NOMO-1 treated with DMSO at 0.1 percent for 48 hours (cell line): ENCODE data around the gene NSMCE4A.
A peak's percentile ranks its signal among the peaks of the same experiment; 100 is the strongest.
"Not testable (repeated sequence)": the region's sequence is repeated elsewhere in the genome, so short reads cannot be mapped to it uniquely, and the experiment has no call there.

Experiments used
- DNase-seq: peaks from one replicate; lab custom pipeline; 2025; ENCODE audit not compliant: unreplicated experiment; lab: John Stamatoyannopoulos, UW

Gene NSMCE4A

DNA sequence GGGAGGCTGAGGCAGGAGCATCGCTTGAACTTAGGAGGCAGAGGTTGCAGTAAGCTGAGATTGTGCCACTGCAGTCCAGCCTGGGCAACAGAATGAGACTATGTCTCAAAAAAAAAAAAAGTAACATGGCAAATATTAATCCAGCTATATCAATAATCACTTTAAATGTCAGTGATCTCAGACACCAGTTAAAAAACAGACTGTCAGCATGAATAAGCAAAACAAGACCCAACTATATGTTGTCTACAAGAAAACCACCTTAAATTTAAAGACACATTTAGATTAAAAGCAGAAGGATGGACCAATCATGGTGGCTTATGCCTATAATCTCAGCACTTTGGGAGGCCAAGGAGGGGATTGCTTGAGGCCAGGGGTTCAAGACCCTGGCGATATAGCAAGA, 38.7 kb downstream of the NSMCE4A start:
- no peak for DNase-seq

DNA sequence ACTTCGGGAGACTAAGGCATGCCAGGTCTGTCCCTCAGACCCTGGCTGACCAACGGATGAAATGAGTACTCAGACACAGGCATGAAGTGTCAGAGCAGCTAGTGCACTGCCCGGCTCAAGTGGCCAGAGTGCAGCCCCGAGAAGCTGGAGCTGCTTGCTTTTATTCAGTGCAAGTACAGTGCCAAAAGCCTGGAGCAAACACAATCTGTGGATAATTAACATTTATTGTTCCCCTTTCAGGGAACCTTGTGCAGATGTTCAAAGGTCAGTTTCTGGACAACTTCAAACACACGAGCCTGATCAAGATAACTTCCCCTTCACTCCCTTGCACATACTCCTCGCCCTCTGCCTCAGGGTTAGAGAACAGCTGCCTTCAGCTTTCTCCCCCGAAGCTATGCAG, 39.3 kb downstream of the NSMCE4A start:
- DNase-seq, result peak; percentile 90

DNA sequence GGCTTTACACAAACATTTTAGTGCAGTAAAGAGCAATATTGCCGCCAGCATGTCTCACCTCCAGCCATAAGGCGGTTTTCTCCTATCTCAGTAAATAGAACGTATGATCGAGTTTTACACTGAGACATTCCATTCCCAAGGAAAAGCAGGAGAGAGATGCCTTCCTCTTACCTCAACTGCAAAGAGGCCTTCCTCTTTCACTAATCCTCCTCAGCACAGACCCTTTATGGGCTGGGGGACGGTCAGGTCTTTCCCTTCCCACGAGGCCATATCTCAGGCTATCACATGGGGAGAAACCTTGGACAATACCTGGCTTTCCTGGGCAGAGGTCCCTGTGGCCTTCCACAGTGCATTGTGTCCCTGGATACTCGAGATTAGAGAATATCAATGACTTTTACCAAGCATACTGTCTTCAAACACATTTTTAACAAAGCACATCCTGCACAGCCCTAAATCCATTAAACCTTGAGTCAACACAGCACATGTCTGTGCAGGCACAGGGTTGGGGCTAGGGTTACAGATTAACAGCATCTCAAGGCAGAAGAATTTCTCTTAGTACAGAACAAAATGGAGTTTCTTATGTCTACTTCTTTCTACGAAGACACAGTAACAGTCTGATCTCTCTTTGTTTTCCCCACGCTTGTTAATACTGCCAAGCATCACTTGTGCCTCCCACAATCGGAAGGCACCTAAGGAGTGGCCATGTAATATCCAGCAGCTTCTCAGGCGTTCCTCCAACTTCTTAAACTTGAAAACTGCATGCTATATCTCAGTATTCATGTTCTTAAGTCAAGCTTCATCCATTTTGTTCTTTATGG, 44.5 kb downstream of the NSMCE4A start:
- not testable (repeated sequence) for DNase-seq

DNA sequence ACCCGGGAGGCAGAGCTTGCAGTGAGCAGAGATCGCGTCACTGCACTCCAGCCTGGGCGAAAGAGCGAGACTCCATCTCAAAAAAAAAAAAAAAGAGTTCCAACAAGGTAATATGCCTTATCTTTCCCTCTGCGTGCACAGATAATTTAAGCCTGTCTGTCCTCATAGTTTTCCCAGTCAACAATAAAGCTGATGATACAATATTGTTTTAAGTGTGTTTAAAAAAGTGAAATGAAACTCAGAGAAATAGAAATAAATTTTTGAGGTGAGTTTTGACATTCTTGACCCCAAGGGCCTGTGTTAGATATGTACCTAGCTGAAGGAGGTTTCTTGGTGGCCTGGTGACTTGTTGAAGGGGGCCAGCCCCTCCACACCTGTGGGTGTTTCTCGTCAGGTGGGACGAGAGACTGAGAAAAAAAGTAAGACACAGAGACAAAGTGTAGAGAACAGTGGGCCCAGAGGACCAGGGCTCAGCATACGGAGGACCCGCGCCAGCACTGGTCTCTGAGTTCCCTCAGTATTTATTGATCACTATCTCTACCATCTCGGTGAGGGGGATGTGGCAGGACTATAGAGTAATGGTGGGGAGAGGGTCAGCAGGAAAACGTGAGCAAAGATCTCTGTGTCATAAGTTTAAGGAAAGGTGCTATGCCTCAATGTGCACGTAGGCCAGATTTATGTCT, 45.3 kb downstream of the NSMCE4A start:
- not testable (repeated sequence) for DNase-seq

DNA sequence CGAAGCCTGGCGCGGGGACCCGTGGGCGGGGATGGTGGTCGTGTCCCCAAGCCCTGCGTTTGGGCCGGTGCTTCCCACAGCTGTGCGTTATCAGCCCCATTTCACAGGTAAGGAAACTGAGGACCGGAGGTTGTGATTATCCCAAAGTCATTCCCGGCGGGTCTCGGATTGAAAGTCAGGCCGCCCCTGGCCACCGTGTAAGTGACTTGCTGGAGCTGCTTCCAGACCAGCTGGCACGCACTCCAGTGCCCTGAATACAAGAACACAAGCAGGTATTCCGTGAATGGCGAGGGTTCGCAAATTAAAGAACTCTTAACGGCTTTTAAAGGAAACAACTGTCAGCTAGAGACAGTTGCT, 46.5 kb downstream of the NSMCE4A start:
- no peak for DNase-seq

DNA sequence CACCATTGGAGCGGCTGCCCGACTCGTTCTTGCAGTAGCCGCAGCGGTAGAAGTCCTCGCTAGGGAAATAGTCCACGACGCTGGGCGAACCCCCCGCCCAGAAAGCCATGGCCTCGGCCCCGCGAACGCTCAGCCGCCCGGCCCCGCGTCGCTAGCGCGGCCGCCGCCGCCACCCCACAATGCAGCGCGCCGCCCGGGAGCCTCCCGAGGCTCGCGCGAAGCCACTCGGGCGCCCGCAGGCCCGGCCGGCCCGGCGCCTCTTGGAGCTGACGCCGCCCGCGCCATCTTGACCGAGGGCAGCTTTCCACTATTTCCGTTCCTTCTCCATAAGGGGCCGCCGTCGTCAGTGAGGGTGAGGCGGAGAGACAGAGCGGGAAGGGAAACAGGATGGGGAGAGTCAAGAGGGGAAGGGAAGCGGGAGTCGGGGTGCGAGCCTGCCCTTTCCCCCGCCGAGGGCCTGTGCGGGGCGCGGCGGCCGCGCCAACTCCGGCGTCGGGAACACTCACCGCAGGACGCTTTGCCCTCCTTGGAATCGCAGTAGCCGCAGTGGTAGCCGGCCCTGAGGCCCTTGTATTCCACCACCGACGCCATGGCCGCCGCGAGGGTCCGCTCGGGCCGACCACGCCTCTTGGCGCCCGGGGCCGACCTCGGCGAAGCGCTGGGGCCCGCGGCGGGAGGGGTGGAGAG, 47.0 kb downstream of the NSMCE4A start, which contains the start of gene ATE1:
ATE1 (minus strand) TSS at position 191 of the 687 bp plus-strand sequence; CDS start at position 109, 82 bp downstream.
- DNase-seq, result peak; percentile 85

DNA sequence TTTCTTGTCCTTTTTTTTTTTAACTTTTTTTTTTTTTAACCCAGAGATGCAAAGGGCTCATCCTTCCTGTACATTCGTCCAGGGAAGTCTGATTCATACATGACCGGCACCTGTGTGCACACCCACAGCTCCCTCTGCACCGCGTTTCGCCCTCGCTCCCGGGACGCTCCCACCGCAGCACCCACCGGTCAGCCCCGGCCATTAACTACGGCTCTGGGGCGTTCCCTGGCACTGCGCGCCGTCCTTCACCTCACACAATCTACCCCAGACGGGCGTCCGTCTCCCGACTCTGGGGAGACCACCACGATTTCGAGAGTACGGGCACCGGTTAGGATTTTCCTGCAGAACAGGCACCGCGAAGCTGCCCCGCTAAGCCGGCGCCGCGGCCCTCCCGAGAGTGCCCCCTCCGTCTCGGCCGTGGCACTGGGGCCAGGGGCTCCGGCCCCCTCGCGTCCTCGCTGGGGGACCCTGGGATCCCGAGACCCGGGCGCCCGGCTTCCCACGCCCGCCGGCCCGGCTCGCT, 47.6 kb downstream of the NSMCE4A start:
- no peak for DNase-seq

DNA sequence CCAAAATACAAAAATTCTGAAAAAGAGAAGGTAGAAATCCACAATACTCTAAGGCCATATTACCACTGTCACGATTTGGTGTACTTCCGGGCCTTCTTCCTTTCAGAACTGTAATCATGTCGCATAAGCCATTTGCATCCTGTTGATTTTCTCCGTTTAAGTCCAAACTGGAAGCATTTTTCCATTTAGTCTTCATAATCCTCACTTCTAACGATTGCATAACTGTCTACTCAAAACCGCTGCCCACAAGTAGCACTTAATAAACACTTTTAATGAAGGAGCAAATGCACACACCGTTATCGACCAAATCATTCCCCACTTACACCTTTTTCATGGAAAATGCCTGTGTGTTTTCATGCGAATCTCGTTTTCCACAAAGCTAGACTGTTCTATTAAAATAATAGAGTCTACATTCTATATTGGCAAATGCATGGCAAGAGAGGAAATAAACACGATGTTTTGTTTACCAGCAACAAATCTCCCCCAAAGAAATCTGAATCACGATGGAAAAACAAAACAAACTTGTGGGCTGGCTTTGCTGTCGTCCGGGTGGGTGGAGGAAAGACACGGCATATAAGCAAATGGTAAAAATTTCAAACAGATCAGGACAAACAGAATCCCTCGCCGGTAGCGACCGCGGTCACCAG, 48.2 kb downstream of the NSMCE4A start:
- DNase-seq, result no peak

DNA sequence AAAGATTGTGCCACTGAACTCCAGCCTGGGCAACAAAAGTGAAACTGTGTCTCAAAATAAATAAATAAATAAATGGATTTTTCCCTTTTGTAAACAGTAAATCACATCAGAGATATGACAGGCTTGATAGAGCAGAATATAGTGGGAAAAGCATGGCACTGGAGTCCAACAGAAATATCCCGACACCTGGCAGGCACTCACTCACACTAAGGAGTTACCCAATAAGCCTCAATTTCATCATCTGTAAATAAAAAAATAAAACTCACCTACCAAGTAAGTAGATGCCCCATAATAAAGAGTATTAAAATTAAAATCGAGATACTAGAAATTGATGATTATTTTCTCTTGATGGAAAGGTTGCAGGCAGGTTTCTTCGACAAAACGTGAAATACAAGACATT, 48.9 kb downstream of the NSMCE4A start:
- DNase-seq, result no peak

DNA sequence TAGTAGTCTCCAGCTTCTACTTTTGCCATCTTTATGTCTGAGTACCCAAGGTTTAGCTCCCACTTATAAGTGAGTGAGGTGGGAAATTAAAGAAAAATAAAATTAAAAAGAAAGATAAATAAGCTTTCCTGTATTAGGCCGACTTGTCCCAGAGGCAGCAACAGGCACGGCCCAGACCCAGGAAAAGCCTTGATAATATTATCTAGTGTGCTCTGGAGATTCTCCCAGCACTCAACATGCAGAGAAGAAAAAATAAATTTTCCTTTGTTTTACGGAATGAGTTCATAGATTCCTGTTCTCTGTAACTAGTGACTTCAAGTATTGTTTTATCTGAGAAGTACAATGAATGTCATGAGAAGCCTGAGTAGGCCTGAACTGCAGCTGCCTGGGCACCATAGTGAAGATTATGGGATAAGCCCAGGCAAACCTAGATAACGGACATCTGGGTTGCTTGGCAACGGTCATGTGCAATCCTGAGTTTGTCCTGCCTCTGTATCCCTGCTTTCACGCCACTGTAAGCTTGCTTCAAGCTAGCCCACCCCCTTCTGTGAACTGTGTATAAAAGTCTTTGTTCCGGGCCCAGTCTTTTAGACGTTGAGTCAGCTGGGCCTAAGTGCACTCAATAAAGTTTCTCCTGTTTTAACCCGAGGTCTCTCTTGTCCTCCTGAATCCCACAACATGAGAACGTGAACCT, 53.6 kb downstream of the NSMCE4A start:
- no peak for DNase-seq

DNA sequence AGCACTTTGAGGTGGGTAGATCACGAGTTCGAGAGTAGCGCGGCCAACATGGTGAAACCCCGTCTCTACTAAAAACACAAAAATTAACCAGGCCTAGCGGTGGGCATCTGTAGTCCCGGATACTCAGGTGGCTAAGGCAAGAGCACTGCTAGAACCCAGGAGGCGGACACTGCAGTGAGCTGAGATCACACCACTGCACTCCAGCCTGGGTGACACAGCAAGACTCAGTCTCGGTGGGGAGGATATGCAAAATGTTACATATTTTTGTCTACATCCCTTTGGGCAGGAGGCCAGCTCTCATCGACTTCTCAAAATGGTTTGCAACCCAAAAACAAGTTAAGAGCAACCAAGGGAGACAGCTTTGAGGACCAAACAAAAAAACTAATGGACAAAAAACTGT, 55.4 kb downstream of the NSMCE4A start:
- DNase-seq, result no peak

DNA sequence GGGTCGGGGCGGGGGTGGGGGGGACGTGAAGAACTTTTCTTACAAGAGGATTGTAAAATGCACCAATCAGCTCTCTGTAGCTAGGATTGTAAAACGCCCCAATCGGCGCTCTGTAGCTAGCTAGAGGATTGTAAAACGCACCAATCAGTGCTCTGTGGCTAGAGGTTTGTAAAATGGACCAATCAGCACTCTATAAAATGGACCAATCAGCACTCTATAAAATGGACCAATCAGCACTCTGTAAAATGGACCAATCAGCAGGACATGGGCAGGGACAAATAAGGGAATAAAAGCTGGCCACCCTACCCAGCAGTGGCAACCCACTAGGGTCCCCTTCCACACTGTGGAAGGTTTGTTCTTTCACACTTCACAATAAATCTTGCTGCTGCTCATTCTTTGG, 56.2 kb downstream of the NSMCE4A start:
- DNase-seq, result not testable (repeated sequence)

DNA sequence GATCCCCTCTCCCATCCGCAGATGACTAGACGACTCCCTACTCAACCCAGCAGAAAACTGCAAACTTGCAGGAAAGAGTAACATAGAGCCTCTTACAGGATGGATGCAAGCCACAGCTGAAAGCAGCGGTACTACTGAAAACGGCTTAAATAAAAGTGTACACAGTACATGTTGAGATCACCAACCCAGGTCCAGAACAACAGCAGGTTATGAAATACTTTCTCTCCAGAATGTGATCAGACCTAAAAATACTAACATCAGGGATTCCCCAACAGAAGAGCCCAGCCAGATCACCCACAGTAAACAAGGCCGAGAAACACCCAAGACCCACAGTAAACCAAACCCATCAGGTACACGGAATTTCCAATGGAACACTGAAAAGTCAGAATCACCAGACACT, 60.4 kb downstream of the NSMCE4A start:
- no peak for DNase-seq

DNA sequence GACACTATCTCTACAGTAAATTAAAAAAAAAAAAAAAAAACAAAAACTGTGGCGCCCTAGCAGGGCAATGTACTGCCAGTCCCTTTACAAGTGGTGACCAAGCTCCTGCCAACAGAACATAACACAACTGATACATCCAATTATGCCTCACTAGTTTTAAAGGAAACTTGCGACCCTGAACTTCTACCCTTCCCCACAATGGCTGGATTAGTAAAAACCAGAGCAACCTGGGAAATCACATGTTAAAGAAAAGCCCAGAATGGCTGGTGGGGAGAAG, 63.7 kb downstream of the NSMCE4A start:
- no peak for DNase-seq

DNA sequence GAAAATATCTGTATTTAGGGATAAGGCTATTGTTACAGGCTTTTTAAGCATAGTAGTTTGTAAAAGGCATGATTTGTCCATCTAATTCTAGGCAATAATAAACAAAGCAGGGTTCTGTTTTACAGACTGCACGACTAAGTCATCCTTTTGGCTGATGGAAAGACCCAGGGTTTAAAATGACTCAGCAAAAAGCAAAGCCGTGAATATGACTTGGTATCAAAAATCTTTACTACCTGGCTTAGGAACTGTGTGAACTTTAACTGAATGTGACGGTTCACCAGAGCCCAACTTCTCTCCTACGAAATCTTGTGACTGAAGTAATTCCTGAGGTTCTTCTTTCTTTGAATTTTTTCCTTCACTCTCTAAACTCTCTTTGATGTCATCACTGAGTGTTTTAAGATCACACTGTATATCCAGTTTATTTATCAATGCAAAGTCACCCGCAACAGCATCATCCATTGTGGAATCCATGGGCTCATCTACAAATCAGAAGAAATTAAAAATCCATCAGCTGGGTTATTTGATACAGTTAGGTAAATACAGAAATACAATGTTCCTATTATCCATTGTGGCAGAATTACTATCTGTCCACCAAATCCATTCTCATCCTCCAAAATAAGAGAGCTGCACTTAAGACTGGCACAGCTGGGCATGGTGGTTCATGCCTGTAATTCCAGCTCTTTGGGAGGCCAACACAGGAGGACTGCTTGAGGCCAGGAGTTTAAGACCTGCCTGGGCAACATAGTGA, 64.2 kb downstream of the NSMCE4A start:
- DNase-seq, result no peak
